ENCODE results near the gene PRUNE2.

The PRUNE2 gene

GRCh38 chr9:76617497-76618175, 288.3 kb downstream of the PRUNE2 start:
- H3K4me3 ChIP-seq (ENCODE audit: control insufficient read depth in 1 of 7, extremely low read depth in 1 of 7, insufficient read depth in 4 of 7, low read depth in 2 of 7, low read length in 6 of 7): no peak overlapping the region
- no peak for DNase-seq
- POLR2A ChIA-PET: interaction anchor here (0.7 kb wide), 1 partner anchor 9 kb away, joined by 7 read pairs; no protein-coding TSS in a partner anchor
- peaks cover 22 to 73% (median 33%) of the 10 kb centered on the region in 4 experiments for H3K4me1 ChIP-seq (ENCODE audit: control extremely low read depth in 1 of 4, control insufficient read depth in 4 of 4, insufficient read depth in 4 of 4, low read length in 3 of 4)
- no peaks in the 10 kb centered on the region for H3K9me3 ChIP-seq (ENCODE audit: control extremely low read depth in 1 of 5, control insufficient read depth in 4 of 5, insufficient read depth in 2 of 5, low read depth in 1 of 5, low read length in 4 of 5)
- no peaks in the 10 kb centered on the region for H3K27me3 ChIP-seq (replicated peaks in 2 of 5; ENCODE audit: control insufficient read depth in 4 of 5, insufficient read depth in 5 of 5, low read length in 4 of 5)
- CTCF ChIA-PET: interaction anchor here (0.7 to 1.7 kb wide), 2 partner anchors 11 to 734 kb away, joined by 3 to 5 read pairs; no protein-coding TSS in a partner anchor
- no peaks in the 10 kb centered on the region for H3K36me3 ChIP-seq (ENCODE audit: control insufficient read depth in 4 of 4, insufficient read depth in 4 of 4, low read length in 3 of 4)
- no peak overlapping the region for H3K27ac ChIP-seq (ENCODE audit: insufficient read depth in 1 of 2, low read depth in 1 of 2, low read length in 2 of 2, poor library complexity in 1 of 2, severe bottlenecking in 2 of 2)
- 73% methylated on average over 3 of the region's 3 CpGs for WGBS (ENCODE audit: insufficient coverage)

GRCh38 chr9:76616780-76617179, 289.1 kb downstream of the PRUNE2 start:
- POLR2A ChIA-PET: no interaction called here
- Histone ChIP-seq H3K36me3 (ENCODE audit: control insufficient read depth in 4 of 4, insufficient read depth in 4 of 4, low read length in 3 of 4) (no peaks in the 10 kb centered on the region), H3K4me1 (ENCODE audit: control extremely low read depth in 1 of 4, control insufficient read depth in 4 of 4, insufficient read depth in 4 of 4, low read length in 3 of 4) (peaks cover 22 to 77% (median 33%) of the 10 kb centered on the region in 4 experiments), H3K27me3 (replicated peaks in 2 of 5; ENCODE audit: control insufficient read depth in 4 of 5, insufficient read depth in 5 of 5, low read length in 4 of 5) (no peaks in the 10 kb centered on the region), H3K9me3 (ENCODE audit: control extremely low read depth in 1 of 5, control insufficient read depth in 4 of 5, insufficient read depth in 2 of 5, low read depth in 1 of 5, low read length in 4 of 5) (no peaks in the 10 kb centered on the region), H3K27ac (ENCODE audit: insufficient read depth in 1 of 2, low read depth in 1 of 2, low read length in 2 of 2, poor library complexity in 1 of 2, severe bottlenecking in 2 of 2) (no peak overlapping the region), H3K4me3 (ENCODE audit: control insufficient read depth in 1 of 7, extremely low read depth in 1 of 7, insufficient read depth in 4 of 7, low read depth in 2 of 7, low read length in 6 of 7) (no peak overlapping the region)
- WGBS (ENCODE audit: insufficient coverage): no CpG with 5 or more reads among the region's 2 CpGs
- no peak for DNase-seq
- CTCF ChIA-PET: interaction anchor here (0.8 kb wide), 1 partner anchor 100 kb away, joined by 3 read pairs; no protein-coding TSS in a partner anchor

GRCh38 chr9:76615177-76615603, 290.7 kb downstream of the PRUNE2 start:
- Histone ChIP-seq H3K9me3 (ENCODE audit: control extremely low read depth in 1 of 5, control insufficient read depth in 4 of 5, insufficient read depth in 2 of 5, low read depth in 1 of 5, low read length in 4 of 5) (no peaks in the 10 kb centered on the region), H3K27me3 (replicated peaks in 2 of 5; ENCODE audit: control insufficient read depth in 4 of 5, insufficient read depth in 5 of 5, low read length in 4 of 5) (no peaks in the 10 kb centered on the region), H3K4me1 (ENCODE audit: control extremely low read depth in 1 of 4, control insufficient read depth in 4 of 4, insufficient read depth in 4 of 4, low read length in 3 of 4) (peaks cover 10 to 77% (median 23%) of the 10 kb centered on the region in 4 experiments), H3K36me3 (ENCODE audit: control insufficient read depth in 4 of 4, insufficient read depth in 4 of 4, low read length in 3 of 4) (no peaks in the 10 kb centered on the region), H3K27ac (ENCODE audit: insufficient read depth in 1 of 2, low read depth in 1 of 2, low read length in 2 of 2, poor library complexity in 1 of 2, severe bottlenecking in 2 of 2) (no peak overlapping the region), H3K4me3 (ENCODE audit: control insufficient read depth in 1 of 7, extremely low read depth in 1 of 7, insufficient read depth in 4 of 7, low read depth in 2 of 7, low read length in 6 of 7) (peak overlapping the region in 6 of 7 experiments; percentile 1 to 72 (median 36))
- DNase-seq: peak; percentile 51 to 88 (median 80)
- WGBS (ENCODE audit: insufficient coverage): 5% methylated on average over 4 of the region's 8 CpGs
- ChIA-PET CTCF (interaction anchor here (0.9 to 1.5 kb wide), 7 partner anchors 16 to 113 kb away, joined by 3 to 4 read pairs (median 3); no protein-coding TSS in a partner anchor), POLR2A (no interaction called here)

GRCh38 chr9:76613974-76614373, 291.9 kb downstream of the PRUNE2 start:
- Histone ChIP-seq H3K36me3 (ENCODE audit: control insufficient read depth in 4 of 4, insufficient read depth in 4 of 4, low read length in 3 of 4) (no peaks in the 10 kb centered on the region), H3K9me3 (ENCODE audit: control extremely low read depth in 1 of 5, control insufficient read depth in 4 of 5, insufficient read depth in 2 of 5, low read depth in 1 of 5, low read length in 4 of 5) (no peaks in the 10 kb centered on the region), H3K27me3 (replicated peaks in 2 of 5; ENCODE audit: control insufficient read depth in 4 of 5, insufficient read depth in 5 of 5, low read length in 4 of 5) (no peaks in the 10 kb centered on the region), H3K4me1 (ENCODE audit: control extremely low read depth in 1 of 4, control insufficient read depth in 4 of 4, insufficient read depth in 4 of 4, low read length in 3 of 4) (peaks cover 10 to 74% (median 22%) of the 10 kb centered on the region in 4 experiments), H3K4me3 (ENCODE audit: control insufficient read depth in 1 of 7, extremely low read depth in 1 of 7, insufficient read depth in 4 of 7, low read depth in 2 of 7, low read length in 6 of 7) (no peak overlapping the region), H3K27ac (ENCODE audit: insufficient read depth in 1 of 2, low read depth in 1 of 2, low read length in 2 of 2, poor library complexity in 1 of 2, severe bottlenecking in 2 of 2) (no peak overlapping the region)
- POLR2A ChIA-PET: no interaction called here
- DNase-seq: no peak
- CTCF ChIA-PET: interaction anchor here (0.7 to 1.9 kb wide), 3 partner anchors 13 to 17 kb away, joined by 3 to 4 read pairs (median 4); no protein-coding TSS in a partner anchor
- WGBS (ENCODE audit: insufficient coverage): no CpG with 5 or more reads among the region's 4 CpGs

- Histone ChIP-seq H3K4me3 (ENCODE audit: control insufficient read depth in 1 of 7, extremely low read depth in 1 of 7, insufficient read depth in 4 of 7, low read depth in 2 of 7, low read length in 6 of 7) (no peak overlapping the region), H3K27me3 (replicated peaks in 2 of 5; ENCODE audit: control insufficient read depth in 4 of 5, insufficient read depth in 5 of 5, low read length in 4 of 5) (no peaks in the 10 kb centered on the region), H3K36me3 (ENCODE audit: control insufficient read depth in 4 of 4, insufficient read depth in 4 of 4, low read length in 3 of 4) (no peaks in the 10 kb centered on the region), H3K4me1 (ENCODE audit: control extremely low read depth in 1 of 4, control insufficient read depth in 4 of 4, insufficient read depth in 4 of 4, low read length in 3 of 4) (peaks cover 8 to 71% (median 22%) of the 10 kb centered on the region in 4 experiments), H3K27ac (ENCODE audit: insufficient read depth in 1 of 2, low read depth in 1 of 2, low read length in 2 of 2, poor library complexity in 1 of 2, severe bottlenecking in 2 of 2) (no peak overlapping the region), H3K9me3 (ENCODE audit: control extremely low read depth in 1 of 5, control insufficient read depth in 4 of 5, insufficient read depth in 2 of 5, low read depth in 1 of 5, low read length in 4 of 5) (no peaks in the 10 kb centered on the region)
- CTCF ChIA-PET: interaction anchor here (0.7 to 1.9 kb wide), 2 partner anchors 12 to 14 kb away, joined by 3 to 4 read pairs; no protein-coding TSS in a partner anchor
- DNase-seq: no peak
- POLR2A ChIA-PET: no interaction called here
- WGBS (ENCODE audit: insufficient coverage): 96% methylated on average over 5 of the region's 8 CpGs
These were observed 292.6 kb downstream of the PRUNE2 start for GRCh38 chr9:76613150-76613781.

GRCh38 chr9:76610011-76610352, 295.9 kb downstream of the PRUNE2 start:
- 98% methylated on average over 4 of the region's 5 CpGs for WGBS (ENCODE audit: insufficient coverage)
- no peaks in the 10 kb centered on the region for H3K36me3 ChIP-seq (ENCODE audit: control insufficient read depth in 4 of 4, insufficient read depth in 4 of 4, low read length in 3 of 4)
- peaks cover 7 to 61% (median 11%) of the 10 kb centered on the region in 4 experiments for H3K4me1 ChIP-seq (ENCODE audit: control extremely low read depth in 1 of 4, control insufficient read depth in 4 of 4, insufficient read depth in 4 of 4, low read length in 3 of 4)
- no peak overlapping the region for H3K27ac ChIP-seq (ENCODE audit: insufficient read depth in 1 of 2, low read depth in 1 of 2, low read length in 2 of 2, poor library complexity in 1 of 2, severe bottlenecking in 2 of 2)
- ChIA-PET CTCF (interaction anchor here (1.3 kb wide), 1 partner anchor 49 kb away, joined by 3 read pairs; no protein-coding TSS in a partner anchor), POLR2A (no interaction called here)
- H3K4me3 ChIP-seq (ENCODE audit: control insufficient read depth in 1 of 7, extremely low read depth in 1 of 7, insufficient read depth in 4 of 7, low read depth in 2 of 7, low read length in 6 of 7): no peak overlapping the region
- H3K27me3 ChIP-seq (replicated peaks in 2 of 5; ENCODE audit: control insufficient read depth in 4 of 5, insufficient read depth in 5 of 5, low read length in 4 of 5): no peaks in the 10 kb centered on the region
- no peak for DNase-seq
- H3K9me3 ChIP-seq (ENCODE audit: control extremely low read depth in 1 of 5, control insufficient read depth in 4 of 5, insufficient read depth in 2 of 5, low read depth in 1 of 5, low read length in 4 of 5): no peaks in the 10 kb centered on the region

Data from common myeloid progenitor, CD34-positive (primary cell).